Naive B cell (primary cell): ENCODE data around the gene KIR2DL1. TPM values are rescaled to one million over a fixed set of nuclear protein-coding genes. Genes with fewer than 3 reads are reported as not detected.
"Not testable (repeated sequence)": the region's sequence is repeated elsewhere in the genome, so short reads cannot be mapped to it uniquely, and the experiment has no call there.

ENCODE experiments used
- ATAC-seq, 2 donors: fragments of 150-1000 bp; cut with Tn5 transposase; 2 replicates each; pipeline ENCODE4 v1.10.0; 2021; ENCODE audit warnings: low read depth in 2 of 2, mild to moderate bottlenecking in 2 of 2, moderate library complexity in 2 of 2
- DNase-seq: peaks from one replicate; pipeline ENCODE4 v3.0.0; 2022
- H3K27ac Mint-ChIP-seq, 6 donors: one replicate each; pipeline ENCODE4 v1.8.0; 2020 to 2022; ENCODE audit warnings: mild to moderate bottlenecking in 6 of 6, mixed read lengths in 6 of 6, moderate library complexity in 5 of 6, inconsistent platforms in 2 of 6
- H3K27me3 Mint-ChIP-seq, 3 donors: one replicate each; pipeline ENCODE4 v1.8.0; 2021 to 2022; ENCODE audit warnings: mixed read lengths in 3 of 3, mild to moderate bottlenecking in 1 of 3
- H3K36me3 Mint-ChIP-seq, 2 donors: one replicate each; pipeline ENCODE4 v1.8.0; 2020 to 2022; ENCODE audit warnings: mixed read lengths in 2 of 2, inconsistent platforms in 1 of 2, mild to moderate bottlenecking in 1 of 2
- H3K4me1 Mint-ChIP-seq, 3 donors: one replicate each; pipeline ENCODE4 v1.8.0; 2020 to 2022; ENCODE audit warnings: mixed read lengths in 3 of 3, inconsistent platforms in 1 of 3, mild to moderate bottlenecking in 1 of 3, moderate library complexity in 1 of 3
- H3K4me3 Mint-ChIP-seq, 8 donors: one replicate each; pipeline ENCODE4 v1.8.0; 2020 to 2022; ENCODE audit warnings: mild to moderate bottlenecking in 8 of 8, mixed read lengths in 8 of 8, moderate library complexity in 8 of 8, inconsistent platforms in 2 of 8
- H3K9me3 Mint-ChIP-seq, 7 donors: one replicate each; pipeline ENCODE4 v1.8.0; 2020 to 2022; ENCODE audit warnings: mixed read lengths in 7 of 7, mild to moderate bottlenecking in 5 of 7, inconsistent platforms in 2 of 7, moderate library complexity in 1 of 7
- polyA plus RNA-seq, 6 donors: library from polyadenylated mRNA; unstranded; fragments of 300-500 nt; fragmentation: Illumina TruSeq; gene quantifications; one replicate each; pipeline ENCODE4 v1.2.3, GENCODE V29; 2021; ENCODE audit warnings: low read depth in 6 of 6

Gene KIR2DL1
- polyA plus RNA-seq, 6 donors from 2014 or later: not detected

DNA sequence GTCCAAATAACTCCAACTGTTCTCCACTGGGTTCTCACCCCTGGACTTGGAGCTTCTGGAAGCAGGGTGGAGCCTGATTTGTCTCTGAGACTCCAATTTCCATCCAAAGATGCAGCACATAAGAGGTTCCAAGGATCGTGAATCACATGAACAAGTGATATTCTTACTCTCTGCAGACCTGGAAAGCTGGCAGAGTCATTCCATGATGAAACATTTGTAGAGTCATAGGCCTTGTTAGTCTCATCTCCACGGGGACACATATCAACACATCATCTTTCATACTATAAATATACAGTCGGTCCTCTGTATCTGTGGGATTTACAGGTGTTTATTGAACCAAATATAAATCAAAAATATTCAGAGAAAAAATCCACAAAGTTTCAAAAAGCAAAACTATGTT lies 45.0 kb downstream of the KIR2DL1 start:
- not testable (repeated sequence) for H3K4me1 Mint-ChIP-seq, H3K36me3 Mint-ChIP-seq, ATAC-seq, H3K27ac Mint-ChIP-seq, DNase-seq, H3K4me3 Mint-ChIP-seq
- Mint-ChIP-seq H3K9me3 (peaks cover 0 to 25% (median 10%) of the 10 kb centered on the region in 7 donors), H3K27me3 (peaks cover 25 to 45% (median 33%) of the 10 kb centered on the region in 3 donors)

DNA sequence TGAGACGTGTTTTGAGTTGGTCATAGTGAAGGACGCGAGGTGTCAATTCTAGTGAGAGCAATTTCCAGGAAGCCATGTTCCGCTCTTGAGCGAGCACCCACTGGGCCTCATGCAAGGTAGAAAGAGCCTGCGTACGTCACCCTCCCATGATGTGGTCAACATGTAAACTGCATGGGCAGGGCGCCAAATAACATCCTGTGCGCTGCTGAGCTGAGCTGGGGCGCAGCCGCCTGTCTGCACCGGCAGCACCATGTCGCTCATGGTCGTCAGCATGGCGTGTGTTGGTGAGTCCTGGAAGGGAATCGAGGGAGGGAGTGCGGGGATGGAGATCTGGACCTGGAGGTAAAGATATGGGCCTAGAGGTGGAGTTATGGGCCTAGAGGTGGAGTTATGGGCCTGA lies 46.7 kb downstream of the KIR2DL1 start, which contains the start of gene KIR3DL1:
KIR3DL1 (plus strand) TSS at position 218 of the 400 bp plus-strand sequence.
- DNase-seq, H3K4me3 Mint-ChIP-seq, ATAC-seq, H3K36me3 Mint-ChIP-seq, H3K4me1 Mint-ChIP-seq: not testable (repeated sequence)
- peak within 1 kb of the TSS in 1 of 6 donors; percentile 81 for H3K27ac Mint-ChIP-seq
- peaks cover 36 to 47% (median 36%) of the 10 kb centered on the region in 3 donors for H3K27me3 Mint-ChIP-seq
- H3K9me3 Mint-ChIP-seq: peaks cover 0 to 16% (median 6%) of the 10 kb centered on the region in 7 donors

DNA sequence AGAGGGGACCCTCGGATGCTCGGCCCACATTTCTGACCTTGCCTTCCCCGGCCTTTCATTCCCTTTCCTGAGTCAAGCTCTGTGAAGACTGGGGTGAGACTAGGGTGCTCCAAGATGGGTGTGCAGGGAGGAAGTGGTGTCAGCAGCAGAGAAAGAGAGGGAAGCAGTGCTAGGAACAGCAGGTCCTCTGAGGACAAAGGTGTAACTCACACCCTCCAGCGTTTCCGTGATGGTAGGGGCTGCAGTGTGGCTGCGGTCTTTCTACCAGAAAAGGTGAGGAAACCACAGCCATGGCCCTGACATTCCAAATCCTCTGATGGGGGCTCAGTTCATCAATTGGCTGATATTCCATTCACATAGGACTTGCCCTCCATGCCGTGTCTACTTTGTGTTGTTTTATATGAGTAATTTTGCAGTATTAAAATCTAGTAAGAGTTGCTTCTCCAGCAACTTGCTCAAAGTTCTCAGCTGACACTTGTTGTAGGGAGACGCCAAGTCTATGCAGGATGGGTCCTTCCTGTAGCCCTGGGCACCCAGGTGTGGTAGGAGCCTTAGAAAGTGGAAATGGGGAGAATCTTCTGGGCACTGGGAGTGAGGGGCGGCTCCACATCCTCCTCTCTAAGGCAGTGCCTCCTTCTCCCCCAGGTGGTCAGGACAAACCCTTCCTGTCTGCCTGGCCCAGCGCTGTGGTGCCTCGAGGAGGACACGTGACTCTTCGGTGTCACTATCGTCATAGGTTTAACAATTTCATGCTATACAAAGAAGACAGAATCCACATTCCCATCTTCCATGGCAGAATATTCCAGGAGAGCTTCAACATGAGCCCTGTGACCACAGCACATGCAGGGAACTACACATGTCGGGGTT lies 48.3 kb downstream of the KIR2DL1 start:
- ATAC-seq (no peak), DNase-seq (no peak)
- H3K9me3 Mint-ChIP-seq: peaks cover 0 to 2% (median 0%) of the 10 kb centered on the region in 7 donors
- H3K36me3 Mint-ChIP-seq: no peaks in the 10 kb centered on the region
- no peak overlapping the region for H3K27ac Mint-ChIP-seq
- peaks cover 27 to 42% (median 29%) of the 10 kb centered on the region in 3 donors for H3K27me3 Mint-ChIP-seq
- no peaks in the 10 kb centered on the region for H3K4me1 Mint-ChIP-seq
- H3K4me3 Mint-ChIP-seq: no peak overlapping the region

DNA sequence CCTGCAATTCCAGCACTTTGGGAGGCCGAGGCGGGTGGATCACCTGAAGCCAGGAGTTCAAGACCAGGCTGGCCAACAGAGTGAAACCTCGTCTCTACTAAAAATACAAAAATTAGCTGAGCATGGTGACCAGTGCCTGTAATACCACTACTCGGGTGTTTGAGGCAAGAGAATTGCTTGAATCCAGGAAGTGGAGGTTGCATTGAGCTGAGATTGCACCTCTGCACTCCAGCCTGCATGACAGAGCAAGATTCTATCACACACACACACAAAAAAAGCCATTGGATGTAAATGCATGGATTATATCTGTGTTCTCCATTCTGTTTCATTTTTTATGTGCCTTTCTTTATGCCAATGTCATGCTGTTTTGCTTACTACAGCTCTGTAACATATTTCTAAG lies 54.8 kb downstream of the KIR2DL1 start:
- not testable (repeated sequence) for DNase-seq, ATAC-seq, H3K4me3 Mint-ChIP-seq, H3K9me3 Mint-ChIP-seq, H3K27ac Mint-ChIP-seq, H3K4me1 Mint-ChIP-seq, H3K36me3 Mint-ChIP-seq
- peaks cover 21 to 38% (median 36%) of the 10 kb centered on the region in 3 donors for H3K27me3 Mint-ChIP-seq

DNA sequence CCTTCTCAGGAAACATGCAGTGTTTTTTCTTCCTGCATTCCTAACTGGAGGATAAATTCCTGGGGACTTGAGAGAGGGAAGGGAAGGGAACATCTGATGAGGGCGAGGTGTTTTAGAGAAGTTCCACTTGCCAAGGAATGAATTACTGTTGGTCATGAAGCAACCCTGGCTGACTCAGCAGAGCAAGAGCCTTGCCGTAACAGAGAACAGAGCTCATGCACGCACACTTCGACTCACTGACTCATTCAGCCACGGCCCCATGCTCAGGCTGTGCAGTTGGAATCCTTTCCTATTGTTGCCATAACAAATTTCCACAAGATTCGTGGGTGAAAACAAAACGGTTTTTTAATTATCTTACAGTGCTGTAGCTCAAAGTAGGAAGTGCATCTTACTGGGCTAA lies 55.7 kb downstream of the KIR2DL1 start:
- H3K4me3 Mint-ChIP-seq, H3K9me3 Mint-ChIP-seq, H3K36me3 Mint-ChIP-seq, H3K4me1 Mint-ChIP-seq, DNase-seq, H3K27ac Mint-ChIP-seq, ATAC-seq: not testable (repeated sequence)
- H3K27me3 Mint-ChIP-seq: peaks cover 14 to 40% (median 34%) of the 10 kb centered on the region in 3 donors

DNA sequence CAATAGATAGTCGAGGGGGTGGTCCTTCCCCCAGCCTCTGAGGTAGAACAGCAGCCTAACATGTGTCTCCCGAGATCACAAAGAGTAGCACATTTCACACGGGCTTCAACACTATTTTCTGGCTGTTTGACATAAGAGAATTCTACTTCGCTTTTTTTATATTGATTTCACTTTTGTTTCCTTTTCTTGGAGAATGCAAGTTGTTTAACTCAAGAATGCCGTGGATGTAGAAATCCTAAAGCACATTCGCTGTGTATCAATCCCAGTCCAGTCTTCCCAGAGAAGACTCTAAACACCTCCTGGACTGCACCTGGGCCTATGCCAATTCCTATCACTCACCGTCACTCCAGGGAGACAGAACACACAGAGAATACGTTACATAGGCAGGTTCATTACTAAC lies 58.5 kb downstream of the KIR2DL1 start:
- not testable (repeated sequence) for DNase-seq, H3K4me3 Mint-ChIP-seq, ATAC-seq, H3K4me1 Mint-ChIP-seq, H3K9me3 Mint-ChIP-seq, H3K36me3 Mint-ChIP-seq, H3K27ac Mint-ChIP-seq
- H3K27me3 Mint-ChIP-seq: peaks cover 7 to 39% (median 27%) of the 10 kb centered on the region in 3 donors

DNA sequence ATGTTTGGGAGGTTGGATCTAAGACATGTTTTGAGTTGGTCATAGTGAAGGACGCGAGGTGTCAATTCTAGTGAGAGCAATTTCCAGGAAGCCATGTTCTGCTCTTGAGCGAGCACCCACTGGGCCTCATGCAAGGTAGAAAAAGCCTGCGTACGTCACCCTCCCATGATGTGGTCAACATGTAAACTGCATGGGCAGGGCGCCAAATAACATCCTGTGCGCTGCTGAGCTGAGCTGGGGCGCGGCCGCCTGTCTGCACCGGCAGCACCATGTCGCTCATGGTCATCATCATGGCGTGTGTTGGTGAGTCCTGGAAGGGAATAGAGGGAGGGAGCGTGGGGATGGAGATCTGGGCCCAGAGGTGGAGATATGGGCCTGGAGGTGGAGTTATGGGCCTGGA lies 62.9 kb downstream of the KIR2DL1 start, which contains the start of gene KIR2DS4:
KIR2DS4 (plus strand) TSS at position 181 of the 400 bp plus-strand sequence.
- H3K27me3 Mint-ChIP-seq: peaks cover 0 to 30% (median 28%) of the 10 kb centered on the region in 3 donors
- ATAC-seq, H3K36me3 Mint-ChIP-seq, H3K4me3 Mint-ChIP-seq, DNase-seq, H3K9me3 Mint-ChIP-seq, H3K27ac Mint-ChIP-seq, H3K4me1 Mint-ChIP-seq: not testable (repeated sequence)

Other genes with a start within 250 kb of the KIR2DL1 start
- gene LILRA2, start 196.0 kb upstream of the KIR2DL1 start, polyA plus RNA-seq: 1 to 10 TPM; 1.4 to 9.2 (median 2.9) TPM
- gene LILRA1, start 176.2 kb upstream of the KIR2DL1 start, polyA plus RNA-seq: 1 to 10 TPM in 1 of 6 donors, under 1 TPM in 4, not detected in 1; 0.35 to 1.4 (median 0.41) TPM
- gene LILRB1, start 139.3 kb upstream of the KIR2DL1 start, polyA plus RNA-seq: 10 to 100 TPM; 23.7 to 35.7 (median 27.9) TPM
- under 1 TPM in 2 of 6 donors, not detected in 4; 0.16 to 0.48 TPM for gene LILRB4, start 106.8 kb upstream of the KIR2DL1 start, polyA plus RNA-seq
- gene KIR3DL3, start 45.4 kb upstream of the KIR2DL1 start, polyA plus RNA-seq: not detected
- not detected for gene KIR2DL3, start 31.3 kb upstream of the KIR2DL1 start, polyA plus RNA-seq
- not detected for gene KIR2DL4, start 33.8 kb downstream of the KIR2DL1 start, polyA plus RNA-seq
- gene KIR3DL1, start 46.7 kb downstream of the KIR2DL1 start, polyA plus RNA-seq: under 1 TPM in 2 of 6 donors, not detected in 4; 0.26 to 0.53 TPM
- not detected for gene KIR2DS4, start 62.9 kb downstream of the KIR2DL1 start, polyA plus RNA-seq
- under 1 TPM in 2 of 6 donors, not detected in 4; 0.25 to 0.39 TPM for gene KIR3DL2, start 80.7 kb downstream of the KIR2DL1 start, polyA plus RNA-seq
- 1 to 10 TPM in 2 of 6 donors, under 1 TPM in 1, not detected in 3; 0.63 to 5.4 (median 1.1) TPM for gene FCAR, start 104.4 kb downstream of the KIR2DL1 start, polyA plus RNA-seq
- not detected for gene NCR1, start 136.4 kb downstream of the KIR2DL1 start, polyA plus RNA-seq
- not detected for gene NLRP7, start 177.7 kb downstream of the KIR2DL1 start, polyA plus RNA-seq
- gene NLRP2, start 196.6 kb downstream of the KIR2DL1 start, polyA plus RNA-seq: 1 to 10 TPM in 3 of 6 donors, under 1 TPM in 2, not detected in 1; 0.52 to 5.9 (median 1.2) TPM